ENCODE measurements around the gene CTNNA2.
"Not testable (repeated sequence)": the region's sequence is repeated elsewhere in the genome, so short reads cannot be mapped to it uniquely, and the experiment has no call there.

CTNNA2 gene

GRCh38 chr2:80199504-80199903 is 686.7 kb downstream of the CTNNA2 start:
- no peaks in the 10 kb centered on the region for H3K79me2 ChIP-seq
- no peaks in the 10 kb centered on the region for H3K27me3 ChIP-seq (ENCODE audit: control insufficient read depth, insufficient read depth, low read length)
- TF ChIP-seq CTCF (IDR thresholded peaks at IDR 0.05), result no peak
- H3K4me2 ChIP-seq (ENCODE audit: low read length), result no peak overlapping the region
- no peak overlapping the region for H2AFZ ChIP-seq
- no peaks in the 10 kb centered on the region for H3K36me3 ChIP-seq (ENCODE audit: control insufficient read depth, insufficient read depth, low read length)
- no peak overlapping the region for H3K9ac ChIP-seq
- no peaks in the 10 kb centered on the region for H3K4me1 ChIP-seq
- H3K4me3 ChIP-seq (ENCODE audit: low read depth, low read length), result no peak overlapping the region
- H3K9me3 ChIP-seq (ENCODE audit: control insufficient read depth, low read length), result no peaks in the 10 kb centered on the region
- no peak overlapping the region for H3K27ac ChIP-seq

- H3K36me3 ChIP-seq (ENCODE audit: control insufficient read depth, insufficient read depth, low read length); H3K27ac ChIP-seq; H3K27me3 ChIP-seq (ENCODE audit: control insufficient read depth, insufficient read depth, low read length): not testable (repeated sequence)
Measured at GRCh38 chr2:80203929-80204328, 691.1 kb downstream of the CTNNA2 start.

GRCh38 chr2:80205498-80205897 is 692.6 kb downstream of the CTNNA2 start:
- Histone ChIP-seq H3K4me2 (ENCODE audit: low read length) (no peak overlapping the region), H3K4me3 (ENCODE audit: low read depth, low read length) (no peak overlapping the region), H3K79me2 (no peaks in the 10 kb centered on the region), H3K27me3 (ENCODE audit: control insufficient read depth, insufficient read depth, low read length) (no peaks in the 10 kb centered on the region), H3K9me3 (ENCODE audit: control insufficient read depth, low read length) (no peaks in the 10 kb centered on the region), H2AFZ (no peak overlapping the region), H3K4me1 (no peaks in the 10 kb centered on the region), H3K36me3 (ENCODE audit: control insufficient read depth, insufficient read depth, low read length) (no peaks in the 10 kb centered on the region), H3K9ac (no peak overlapping the region), H3K27ac (no peak overlapping the region)
- TF ChIP-seq CTCF (IDR thresholded peaks at IDR 0.05), result no peak

More at GRCh38 chr2:80203929-80204328, 691.1 kb downstream of the CTNNA2 start:
- H2AFZ ChIP-seq; H3K4me3 ChIP-seq (ENCODE audit: low read depth, low read length); H3K4me2 ChIP-seq (ENCODE audit: low read length); H3K9me3 ChIP-seq (ENCODE audit: control insufficient read depth, low read length); H3K4me1 ChIP-seq; H3K9ac ChIP-seq; H3K79me2 ChIP-seq: not testable (repeated sequence)

- no peak overlapping the region for H3K4me2 ChIP-seq (ENCODE audit: low read length)
- no peaks in the 10 kb centered on the region for H3K79me2 ChIP-seq
- H3K27me3 ChIP-seq (ENCODE audit: control insufficient read depth, insufficient read depth, low read length), result no peaks in the 10 kb centered on the region
- H3K9ac ChIP-seq, result no peak overlapping the region
- TF ChIP-seq CTCF (IDR thresholded peaks at IDR 0.05), result no peak
- H2AFZ ChIP-seq, result no peak overlapping the region
- no peak overlapping the region for H3K4me3 ChIP-seq (ENCODE audit: low read depth, low read length)
- no peak overlapping the region for H3K27ac ChIP-seq
- H3K4me1 ChIP-seq, result no peaks in the 10 kb centered on the region
- H3K9me3 ChIP-seq (ENCODE audit: control insufficient read depth, low read length), result no peaks in the 10 kb centered on the region
- H3K36me3 ChIP-seq (ENCODE audit: control insufficient read depth, insufficient read depth, low read length), result no peaks in the 10 kb centered on the region
Measured at GRCh38 chr2:80209458-80209857, 696.6 kb downstream of the CTNNA2 start.

GRCh38 chr2:80217446-80217845 is 704.6 kb downstream of the CTNNA2 start:
- Histone ChIP-seq H3K27me3 (ENCODE audit: control insufficient read depth, insufficient read depth, low read length) (no peaks in the 10 kb centered on the region), H3K4me2 (ENCODE audit: low read length) (no peak overlapping the region), H3K4me3 (ENCODE audit: low read depth, low read length) (no peak overlapping the region), H2AFZ (no peak overlapping the region), H3K36me3 (ENCODE audit: control insufficient read depth, insufficient read depth, low read length) (no peaks in the 10 kb centered on the region), H3K9ac (no peak overlapping the region), H3K79me2 (no peaks in the 10 kb centered on the region), H3K4me1 (no peaks in the 10 kb centered on the region), H3K9me3 (ENCODE audit: control insufficient read depth, low read length) (no peaks in the 10 kb centered on the region), H3K27ac (no peak overlapping the region)
- TF ChIP-seq CTCF (IDR thresholded peaks at IDR 0.05), result no peak

Measured in parathyroid adenoma (tissue), 2 donors.